ENCODE measurements around the gene HPX. TPM values are rescaled to one million over a fixed set of nuclear protein-coding genes. Genes with fewer than 3 reads are reported as not detected.
A peak's percentile ranks its signal among the peaks of the same experiment; 100 is the strongest.

HPX gene
- total and polyA plus RNA-seq, 2 of the 4 experiments (the other 2 are of a cell fraction): 0.36 to 1.4 TPM

DNA sequence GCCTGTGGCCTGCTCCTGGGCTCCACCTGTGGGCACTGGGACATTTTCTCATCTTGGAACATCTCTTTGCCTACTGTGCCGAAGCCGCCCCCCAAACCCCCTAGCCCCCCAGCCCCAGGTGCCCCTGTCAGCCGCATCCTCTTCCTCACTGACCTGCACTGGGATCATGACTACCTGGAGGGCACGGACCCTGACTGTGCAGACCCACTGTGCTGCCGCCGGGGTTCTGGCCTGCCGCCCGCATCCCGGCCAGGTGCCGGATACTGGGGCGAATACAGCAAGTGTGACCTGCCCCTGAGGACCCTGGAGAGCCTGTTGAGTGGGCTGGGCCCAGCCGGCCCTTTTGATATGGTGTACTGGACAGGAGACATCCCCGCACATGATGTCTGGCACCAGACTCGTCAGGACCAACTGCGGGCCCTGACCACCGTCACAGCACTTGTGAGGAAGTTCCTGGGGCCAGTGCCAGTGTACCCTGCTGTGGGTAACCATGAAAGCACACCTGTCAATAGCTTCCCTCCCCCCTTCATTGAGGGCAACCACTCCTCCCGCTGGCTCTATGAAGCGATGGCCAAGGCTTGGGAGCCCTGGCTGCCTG, 49.2 kb downstream of the HPX start:
- ATAC-seq (ENCODE audit: low read depth) (no peak), DNase-seq (no peak)
- BruUV-seq (replicated peaks): no TSS peak
- Histone ChIP-seq H3K23ac (ENCODE audit: low read depth, low read length) (no peak overlapping the region), H2BK15ac (ENCODE audit: low read depth, low read length) (no peak overlapping the region), H3K4me3 (ENCODE audit: insufficient read depth, low read depth, low read length) (peak overlapping the region; percentile 90; the same call in 1 of the 2 replicates), H3K4ac (ENCODE audit: low read depth, low read length) (no peak overlapping the region), H3K9me1 (ENCODE audit: insufficient read depth, low read length) (peaks cover 29% of the 10 kb centered on the region), H2BK5ac (ENCODE audit: low read depth, low read length, poor library complexity, severe bottlenecking) (no peak overlapping the region), H2AFZ (replicated peaks; ENCODE audit: low read length, poor library complexity) (no peak overlapping the region), H3K56ac (ENCODE audit: extremely low read depth, insufficient read depth, low read length) (no peak overlapping the region), H3K79me1 (ENCODE audit: low read depth in 1 of 2, low read length in 2 of 2) (peaks cover 5 to 29% of the 10 kb centered on the region in 2 experiments; a peak in 2 of 4 replicates), H2BK20ac (ENCODE audit: low read depth, low read length) (no peak overlapping the region), H3K27me3 (ENCODE audit: control insufficient read depth, insufficient read depth, low read length) (no peaks in the 10 kb centered on the region), H3K36me3 (ENCODE audit: control insufficient read depth, insufficient read depth, low read length) (peaks cover 22% of the 10 kb centered on the region; the same call in 1 of the 2 replicates), H3K9ac (ENCODE audit: low read depth, low read length) (no peak overlapping the region), H4K20me1 (ENCODE audit: insufficient read depth, low read length) (no peaks in the 10 kb centered on the region), H2AK9ac (replicated peaks; ENCODE audit: low read depth, low read length, poor library complexity) (peak overlapping the region; percentile 98), H4K8ac (ENCODE audit: low read depth in 2 of 2, low read length in 2 of 2) (no peak overlapping the region), H4K91ac (ENCODE audit: insufficient read depth, low read depth, low read length) (no peak overlapping the region), H3K14ac (replicated peaks; ENCODE audit: low read depth, low read length) (no peak overlapping the region), H3K18ac (ENCODE audit: low read depth, low read length) (no peak overlapping the region), H3K4me2 (ENCODE audit: low read depth, low read length) (no peak overlapping the region; the same call in 1 of the 2 replicates), H3K27ac (ENCODE audit: insufficient read depth, low read length) (no peak overlapping the region), H4K5ac (ENCODE audit: low read depth, low read length) (no peak overlapping the region), H3K4me1 (ENCODE audit: control insufficient read depth, insufficient read depth, low read length) (peaks cover 6% of the 10 kb centered on the region), H2BK120ac (ENCODE audit: low read depth, low read length) (no peak overlapping the region), H2AK5ac (ENCODE audit: low read depth, low read length) (peak overlapping the region; percentile 20; the same call in 1 of the 2 replicates), H3K9me3 (ENCODE audit: control insufficient read depth, insufficient read depth, low read length) (no peaks in the 10 kb centered on the region)
- no peak for TF ChIP-seq SMC3 (IDR thresholded peaks at IDR 0.05; ENCODE audit: low read depth, low read length)
- no peak for TF ChIP-seq CHD1 (IDR thresholded peaks at IDR 0.05; ENCODE audit: low read depth, low read length)
- no peak for TF ChIP-seq MAZ (IDR thresholded peaks at IDR 0.05; ENCODE audit: borderline replicate concordance, low read depth, low read length)
- no peak for TF ChIP-seq FOS (IDR thresholded peaks at IDR 0.05; ENCODE audit: low read depth, low read length)
- no peak for TF ChIP-seq RCOR1 (IDR thresholded peaks at IDR 0.05; ENCODE audit: insufficient replicate concordance, low read length)
- no peak for TF ChIP-seq POLR2A (IDR thresholded peaks at IDR 0.05; ENCODE audit: low read depth, low read length)
- TF ChIP-seq CEBPB (IDR thresholded peaks at IDR 0.05; ENCODE audit: low read depth, low read length): no peak
- TF ChIP-seq MAFK (IDR thresholded peaks at IDR 0.05; ENCODE audit: low read depth, low read length): no peak
- TF ChIP-seq MXI1 (IDR thresholded peaks at IDR 0.05; ENCODE audit: borderline replicate concordance, low read depth, low read length): no peak
- TF ChIP-seq RFX5 (IDR thresholded peaks at IDR 0.05; ENCODE audit: low read depth, low read length): no peak
- no peak for TF ChIP-seq NFE2L2 (IDR thresholded peaks at IDR 0.05; ENCODE audit: low read depth, low read length)
- TF ChIP-seq, protein P1, sequence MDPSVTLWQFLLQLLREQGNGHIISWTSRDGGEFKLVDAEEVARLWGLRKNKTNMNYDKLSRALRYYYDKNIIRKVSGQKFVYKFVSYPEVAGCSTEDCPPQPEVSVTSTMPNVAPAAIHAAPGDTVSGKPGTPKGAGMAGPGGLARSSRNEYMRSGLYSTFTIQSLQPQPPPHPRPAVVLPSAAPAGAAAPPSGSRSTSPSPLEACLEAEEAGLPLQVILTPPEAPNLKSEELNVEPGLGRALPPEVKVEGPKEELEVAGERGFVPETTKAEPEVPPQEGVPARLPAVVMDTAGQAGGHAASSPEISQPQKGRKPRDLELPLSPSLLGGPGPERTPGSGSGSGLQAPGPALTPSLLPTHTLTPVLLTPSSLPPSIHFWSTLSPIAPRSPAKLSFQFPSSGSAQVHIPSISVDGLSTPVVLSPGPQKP (IDR thresholded peaks at IDR 0.05; ENCODE audit: borderline replicate concordance, low read depth, low read length): no peak
- TF ChIP-seq, protein P2, sequence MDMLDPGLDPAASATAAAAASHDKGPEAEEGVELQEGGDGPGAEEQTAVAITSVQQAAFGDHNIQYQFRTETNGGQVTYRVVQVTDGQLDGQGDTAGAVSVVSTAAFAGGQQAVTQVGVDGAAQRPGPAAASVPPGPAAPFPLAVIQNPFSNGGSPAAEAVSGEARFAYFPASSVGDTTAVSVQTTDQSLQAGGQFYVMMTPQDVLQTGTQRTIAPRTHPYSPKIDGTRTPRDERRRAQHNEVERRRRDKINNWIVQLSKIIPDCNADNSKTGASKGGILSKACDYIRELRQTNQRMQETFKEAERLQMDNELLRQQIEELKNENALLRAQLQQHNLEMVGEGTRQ (IDR thresholded peaks at IDR 0.05; ENCODE audit: low read depth, low read length): no peak
- TF ChIP-seq, protein P3, sequence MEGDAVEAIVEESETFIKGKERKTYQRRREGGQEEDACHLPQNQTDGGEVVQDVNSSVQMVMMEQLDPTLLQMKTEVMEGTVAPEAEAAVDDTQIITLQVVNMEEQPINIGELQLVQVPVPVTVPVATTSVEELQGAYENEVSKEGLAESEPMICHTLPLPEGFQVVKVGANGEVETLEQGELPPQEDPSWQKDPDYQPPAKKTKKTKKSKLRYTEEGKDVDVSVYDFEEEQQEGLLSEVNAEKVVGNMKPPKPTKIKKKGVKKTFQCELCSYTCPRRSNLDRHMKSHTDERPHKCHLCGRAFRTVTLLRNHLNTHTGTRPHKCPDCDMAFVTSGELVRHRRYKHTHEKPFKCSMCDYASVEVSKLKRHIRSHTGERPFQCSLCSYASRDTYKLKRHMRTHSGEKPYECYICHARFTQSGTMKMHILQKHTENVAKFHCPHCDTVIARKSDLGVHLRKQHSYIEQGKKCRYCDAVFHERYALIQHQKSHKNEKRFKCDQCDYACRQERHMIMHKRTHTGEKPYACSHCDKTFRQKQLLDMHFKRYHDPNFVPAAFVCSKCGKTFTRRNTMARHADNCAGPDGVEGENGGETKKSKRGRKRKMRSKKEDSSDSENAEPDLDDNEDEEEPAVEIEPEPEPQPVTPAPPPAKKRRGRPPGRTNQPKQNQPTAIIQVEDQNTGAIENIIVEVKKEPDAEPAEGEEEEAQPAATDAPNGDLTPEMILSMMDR (conservative IDR thresholded peaks at IDR 0.05; ENCODE audit: low read depth, low read length): no peak
- no peak for TF ChIP-seq BHLHE40 (IDR thresholded peaks at IDR 0.05; ENCODE audit: low read depth, low read length)
- no peak for TF ChIP-seq RAD21 (IDR thresholded peaks at IDR 0.05; ENCODE audit: low read length)
- CTCF ChIA-PET: no interaction called here
- dilution Hi-C loops (cut with HindIII; ENCODE audit: low sequenced_read_pairs, unreplicated experiment) (no loop called here), intact Hi-C loops (cut with micrococcal nuclease) (loop anchor here (2.0 kb wide), 1 partner anchor 27 kb away; the partner anchor contains the start of gene APBB1), in situ Hi-C loops (cut with MboI; ENCODE audit: low sequenced_read_pairs) (no loop called here)
- POLR2A ChIA-PET (ENCODE audit: unreplicated experiment): interaction anchor here (0.6 kb wide), 1 partner anchor 61 kb away, joined by 15 read pairs; no protein-coding TSS in a partner anchor
- 90% methylated on average over 8 of the region's 18 CpGs; no CpG with 5 or more reads in 1 of the 2 experiments for WGBS, 2 experiments (ENCODE audit: extremely low coverage in 2 of 2, insufficient read length in 1 of 2)
